ENCODE data around the gene MPPED1.

The MPPED1 gene

DNA sequence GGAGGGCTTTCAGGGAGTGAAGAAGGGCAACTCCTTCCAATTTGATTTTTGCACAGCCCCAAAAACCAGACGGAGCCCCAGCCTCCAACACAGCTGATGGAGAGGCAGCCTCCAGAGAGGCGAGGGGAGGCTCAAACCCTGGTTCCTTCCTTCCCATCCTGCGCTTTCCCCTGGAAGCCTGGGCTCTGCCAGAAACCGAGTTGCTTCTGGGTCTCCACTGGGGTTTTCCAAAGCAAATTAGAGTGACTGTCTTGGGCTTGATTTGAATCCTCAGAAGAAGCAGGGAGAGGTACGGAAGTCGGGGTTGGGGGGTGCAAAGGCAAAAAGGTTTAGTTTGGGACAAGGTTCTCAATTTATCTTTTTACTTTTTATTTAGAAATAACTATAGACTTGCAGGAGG lies 129.2 kb downstream of the MPPED1 start:
- no peak for TF ChIP-seq ZBTB7A (IDR thresholded peaks at IDR 0.05; ENCODE audit: low read depth)

DNA sequence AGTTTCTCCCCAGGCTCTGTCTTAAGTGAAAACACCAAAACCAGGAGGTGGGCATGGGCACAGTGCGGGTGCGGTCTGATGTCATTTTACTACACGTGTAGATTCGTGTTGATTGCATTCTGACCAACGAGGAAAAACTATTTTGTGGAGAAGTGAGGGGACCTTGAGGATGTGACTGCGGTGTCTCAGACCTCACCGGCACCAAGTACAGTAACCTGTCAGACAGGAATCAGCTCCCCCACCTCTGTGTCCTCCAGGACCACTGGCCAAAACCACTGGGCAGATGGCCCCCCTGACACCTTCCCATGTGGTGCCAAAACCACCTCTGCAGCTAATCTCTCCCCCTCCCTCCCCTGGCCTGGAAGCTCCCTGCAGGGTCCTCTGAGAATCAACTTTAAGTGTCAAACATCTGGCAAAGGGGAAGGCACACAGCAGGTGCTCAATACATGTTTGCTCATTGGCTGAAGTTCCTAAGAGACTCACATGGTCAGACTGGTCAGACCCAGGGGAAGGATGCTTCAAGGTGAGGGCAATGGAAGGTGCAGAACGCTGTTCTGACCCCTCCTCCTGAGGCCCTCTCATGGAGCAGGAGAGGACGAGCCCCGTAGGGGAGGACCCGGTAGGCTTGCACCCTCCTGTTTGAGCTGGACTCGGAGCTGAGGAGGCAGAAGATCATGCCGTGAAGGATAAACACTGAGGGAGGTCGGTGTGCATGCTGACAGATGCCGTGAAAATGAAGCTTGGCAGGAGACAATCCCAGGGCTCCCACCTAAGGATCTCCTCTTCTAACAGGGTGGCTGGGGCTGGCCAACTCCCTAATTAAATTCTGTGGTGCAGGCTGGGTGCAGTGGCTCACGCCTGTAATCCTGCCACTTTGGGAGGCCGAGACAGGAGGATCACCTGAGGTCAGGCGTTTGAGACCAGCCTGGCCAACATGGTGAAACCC lies 129.9 kb downstream of the MPPED1 start:
- TF ChIP-seq NFIC (IDR thresholded peaks at IDR 0.05) (no peak), TCF12 (IDR thresholded peaks at IDR 0.05; ENCODE audit: low read depth) (no peak), EP300 (IDR thresholded peaks at IDR 0.05; ENCODE audit: borderline replicate concordance) (no peak)

DNA sequence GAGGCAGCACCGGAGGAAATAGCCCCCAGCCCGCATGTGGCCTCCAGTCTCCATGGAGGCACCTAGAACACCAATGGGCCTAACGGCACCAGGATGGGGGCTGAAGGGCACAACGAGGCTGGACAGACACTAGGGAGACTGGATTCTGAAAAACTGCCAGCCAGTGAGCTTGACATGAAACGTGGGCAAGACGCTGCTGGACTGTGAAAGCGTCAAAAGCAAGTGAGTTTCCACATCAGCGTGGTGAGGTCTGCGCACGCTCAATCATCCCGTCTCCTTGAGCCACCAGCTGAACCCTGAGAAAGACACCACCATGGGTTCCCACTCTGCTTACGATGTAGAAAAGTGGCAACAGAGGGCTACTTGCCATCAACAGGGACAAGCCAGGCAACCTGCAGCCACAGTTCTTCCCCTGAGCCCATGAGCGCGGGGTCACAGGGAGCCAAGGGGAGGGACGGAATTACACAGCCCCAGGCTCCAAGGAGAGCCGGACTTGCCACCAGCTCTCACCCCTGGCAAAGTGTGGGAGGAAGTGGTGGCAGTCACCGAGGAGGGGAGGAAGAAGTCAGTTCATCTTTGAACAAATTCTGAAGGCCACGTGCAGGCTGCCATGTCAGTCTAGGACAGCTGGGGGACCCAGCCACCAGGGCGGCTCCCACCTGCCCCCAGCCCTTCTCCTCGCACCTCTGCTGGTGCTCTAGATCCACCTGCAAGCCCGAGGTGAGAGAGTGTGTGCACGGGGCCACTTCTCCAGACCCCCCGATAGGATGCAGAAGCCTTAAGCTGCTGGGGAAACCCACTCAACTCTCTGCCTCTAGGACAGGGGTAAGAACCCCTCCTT lies 131.1 kb downstream of the MPPED1 start:
- TF ChIP-seq TEAD4 (IDR thresholded peaks at IDR 0.05), result no peak
- no peak for TF ChIP-seq EGR1 (IDR thresholded peaks at IDR 0.05)
- TF ChIP-seq NFIC (IDR thresholded peaks at IDR 0.05), result no peak
- TF ChIP-seq YY1 (IDR thresholded peaks at IDR 0.05; ENCODE audit: low read depth), result no peak
- no peak for TF ChIP-seq TAF1 (IDR thresholded peaks at IDR 0.05; ENCODE audit: low read depth)
- TF ChIP-seq FOXM1 (IDR thresholded peaks at IDR 0.05; ENCODE audit: borderline replicate concordance, low read depth), result no peak
- no peak for TF ChIP-seq EP300 (IDR thresholded peaks at IDR 0.05; ENCODE audit: borderline replicate concordance)
- TF ChIP-seq CEBPB (IDR thresholded peaks at IDR 0.05), result no peak
- TF ChIP-seq CREB1 (IDR thresholded peaks at IDR 0.05; ENCODE audit: low read depth), result no peak
- no peak for TF ChIP-seq TCF12 (IDR thresholded peaks at IDR 0.05; ENCODE audit: low read depth)
- TF ChIP-seq ZBTB7A (IDR thresholded peaks at IDR 0.05; ENCODE audit: low read depth), result no peak
- TF ChIP-seq, protein P1, sequence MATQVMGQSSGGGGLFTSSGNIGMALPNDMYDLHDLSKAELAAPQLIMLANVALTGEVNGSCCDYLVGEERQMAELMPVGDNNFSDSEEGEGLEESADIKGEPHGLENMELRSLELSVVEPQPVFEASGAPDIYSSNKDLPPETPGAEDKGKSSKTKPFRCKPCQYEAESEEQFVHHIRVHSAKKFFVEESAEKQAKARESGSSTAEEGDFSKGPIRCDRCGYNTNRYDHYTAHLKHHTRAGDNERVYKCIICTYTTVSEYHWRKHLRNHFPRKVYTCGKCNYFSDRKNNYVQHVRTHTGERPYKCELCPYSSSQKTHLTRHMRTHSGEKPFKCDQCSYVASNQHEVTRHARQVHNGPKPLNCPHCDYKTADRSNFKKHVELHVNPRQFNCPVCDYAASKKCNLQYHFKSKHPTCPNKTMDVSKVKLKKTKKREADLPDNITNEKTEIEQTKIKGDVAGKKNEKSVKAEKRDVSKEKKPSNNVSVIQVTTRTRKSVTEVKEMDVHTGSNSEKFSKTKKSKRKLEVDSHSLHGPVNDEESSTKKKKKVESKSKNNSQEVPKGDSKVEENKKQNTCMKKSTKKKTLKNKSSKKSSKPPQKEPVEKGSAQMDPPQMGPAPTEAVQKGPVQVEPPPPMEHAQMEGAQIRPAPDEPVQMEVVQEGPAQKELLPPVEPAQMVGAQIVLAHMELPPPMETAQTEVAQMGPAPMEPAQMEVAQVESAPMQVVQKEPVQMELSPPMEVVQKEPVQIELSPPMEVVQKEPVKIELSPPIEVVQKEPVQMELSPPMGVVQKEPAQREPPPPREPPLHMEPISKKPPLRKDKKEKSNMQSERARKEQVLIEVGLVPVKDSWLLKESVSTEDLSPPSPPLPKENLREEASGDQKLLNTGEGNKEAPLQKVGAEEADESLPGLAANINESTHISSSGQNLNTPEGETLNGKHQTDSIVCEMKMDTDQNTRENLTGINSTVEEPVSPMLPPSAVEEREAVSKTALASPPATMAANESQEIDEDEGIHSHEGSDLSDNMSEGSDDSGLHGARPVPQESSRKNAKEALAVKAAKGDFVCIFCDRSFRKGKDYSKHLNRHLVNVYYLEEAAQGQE (IDR thresholded peaks at IDR 0.05; ENCODE audit: low read depth), result no peak
- TF ChIP-seq, protein P2, sequence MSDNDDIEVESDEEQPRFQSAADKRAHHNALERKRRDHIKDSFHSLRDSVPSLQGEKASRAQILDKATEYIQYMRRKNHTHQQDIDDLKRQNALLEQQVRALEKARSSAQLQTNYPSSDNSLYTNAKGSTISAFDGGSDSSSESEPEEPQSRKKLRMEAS (IDR thresholded peaks at IDR 0.05), result no peak
- TF ChIP-seq, protein P3, sequence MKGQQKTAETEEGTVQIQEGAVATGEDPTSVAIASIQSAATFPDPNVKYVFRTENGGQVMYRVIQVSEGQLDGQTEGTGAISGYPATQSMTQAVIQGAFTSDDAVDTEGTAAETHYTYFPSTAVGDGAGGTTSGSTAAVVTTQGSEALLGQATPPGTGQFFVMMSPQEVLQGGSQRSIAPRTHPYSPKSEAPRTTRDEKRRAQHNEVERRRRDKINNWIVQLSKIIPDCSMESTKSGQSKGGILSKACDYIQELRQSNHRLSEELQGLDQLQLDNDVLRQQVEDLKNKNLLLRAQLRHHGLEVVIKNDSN (IDR thresholded peaks at IDR 0.05), result no peak
- no peak for TF ChIP-seq RAD21 (IDR thresholded peaks at IDR 0.05; ENCODE audit: low read depth)

DNA sequence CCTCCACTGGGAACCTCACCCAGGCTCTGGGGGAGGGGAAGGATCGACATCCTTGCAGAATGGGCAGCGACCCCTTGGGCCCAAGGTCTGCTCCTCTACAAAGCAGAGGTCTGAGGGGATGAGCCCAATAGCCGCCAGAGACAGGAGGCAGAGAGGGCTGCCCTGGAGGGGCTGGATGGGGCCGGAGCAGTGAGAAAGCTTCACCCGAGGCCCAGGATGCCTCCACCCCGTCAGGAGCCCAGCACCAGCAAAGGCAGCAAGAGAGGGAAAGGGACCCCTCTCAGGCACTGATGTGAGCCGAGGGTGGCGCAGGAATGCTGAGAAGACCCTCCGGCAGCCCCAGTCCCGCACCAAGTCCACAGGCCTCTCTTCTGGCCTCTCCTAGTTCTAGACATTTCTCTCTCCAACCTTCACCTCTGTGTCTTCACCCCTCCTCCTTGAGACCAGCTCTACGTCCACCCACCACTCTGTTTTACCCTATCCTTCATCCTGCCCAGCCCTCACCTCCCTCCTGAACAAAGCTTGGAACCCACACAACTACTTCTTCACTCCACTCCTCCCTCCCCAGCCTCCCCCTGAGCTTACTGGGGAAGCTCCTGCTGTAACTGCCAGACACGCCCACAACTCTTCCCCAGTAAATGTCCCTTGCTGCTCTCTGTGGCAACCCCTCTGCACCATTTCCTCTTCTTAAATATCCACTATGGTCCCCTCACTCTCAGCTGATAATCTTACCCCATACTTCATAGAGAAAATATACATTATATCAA lies 131.9 kb downstream of the MPPED1 start:
- no peak for TF ChIP-seq ZBTB7A (IDR thresholded peaks at IDR 0.05; ENCODE audit: low read depth)
- TF ChIP-seq TCF12 (IDR thresholded peaks at IDR 0.05; ENCODE audit: low read depth), result no peak

DNA sequence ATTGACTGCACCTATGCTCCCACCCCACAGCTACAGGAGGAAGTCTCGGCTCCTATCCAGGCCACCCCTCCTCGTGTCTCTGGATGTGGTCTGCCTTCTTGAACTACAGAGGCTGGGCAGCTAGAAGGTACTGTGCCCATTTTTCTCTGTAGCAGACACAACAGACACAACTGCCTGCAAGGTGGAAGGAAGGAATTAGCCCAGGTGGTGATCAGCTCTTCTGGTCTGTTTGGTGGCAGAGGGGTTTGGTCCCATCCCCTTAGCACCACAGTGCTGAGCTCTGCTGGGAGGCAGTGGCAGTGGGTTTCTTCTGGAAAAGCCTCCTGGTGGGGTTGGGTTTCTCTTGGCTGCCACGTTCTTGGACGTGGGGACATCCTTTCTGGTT lies 132.5 kb downstream of the MPPED1 start:
- TF ChIP-seq, protein P3 (IDR thresholded peaks at IDR 0.05), result no peak
- no peak for TF ChIP-seq TAF1 (IDR thresholded peaks at IDR 0.05; ENCODE audit: low read depth)
- no peak for TF ChIP-seq ZBTB7A (IDR thresholded peaks at IDR 0.05; ENCODE audit: low read depth)
- TF ChIP-seq YY1 (IDR thresholded peaks at IDR 0.05; ENCODE audit: low read depth), result no peak
- TF ChIP-seq CEBPB (IDR thresholded peaks at IDR 0.05), result no peak

DNA sequence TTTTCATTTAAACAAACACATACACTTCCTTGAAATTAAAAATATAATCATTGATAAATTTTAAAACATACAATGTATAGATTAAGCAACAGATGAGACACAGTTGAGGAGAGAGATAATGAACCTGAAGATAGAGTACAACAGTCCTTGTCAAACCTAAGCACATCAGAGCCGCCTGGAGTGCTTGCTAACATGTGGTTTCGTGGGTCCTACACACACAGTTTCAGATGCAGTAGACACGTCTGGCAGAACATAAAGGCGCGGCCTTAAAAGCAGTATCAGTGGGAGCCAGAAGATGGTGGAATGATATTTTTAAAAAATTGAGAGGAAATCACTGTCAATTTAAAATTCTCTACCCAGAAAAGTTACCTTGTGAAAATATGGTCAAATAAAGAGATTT lies 134.4 kb downstream of the MPPED1 start:
- TF ChIP-seq YY1 (IDR thresholded peaks at IDR 0.05; ENCODE audit: low read depth) (no peak), TAF1 (IDR thresholded peaks at IDR 0.05; ENCODE audit: low read depth) (no peak), EP300 (IDR thresholded peaks at IDR 0.05; ENCODE audit: borderline replicate concordance) (no peak), FOXM1 (IDR thresholded peaks at IDR 0.05; ENCODE audit: borderline replicate concordance, low read depth) (no peak), RAD21 (IDR thresholded peaks at IDR 0.05; ENCODE audit: low read depth) (no peak), TEAD4 (IDR thresholded peaks at IDR 0.05) (no peak), NFIC (IDR thresholded peaks at IDR 0.05) (no peak), TCF12 (IDR thresholded peaks at IDR 0.05; ENCODE audit: low read depth) (no peak), CEBPB (IDR thresholded peaks at IDR 0.05) (no peak), EGR1 (IDR thresholded peaks at IDR 0.05) (no peak), CREB1 (IDR thresholded peaks at IDR 0.05; ENCODE audit: low read depth) (no peak), ZBTB7A (IDR thresholded peaks at IDR 0.05; ENCODE audit: low read depth) (no peak)
- TF ChIP-seq, protein P2 (IDR thresholded peaks at IDR 0.05), result no peak
- TF ChIP-seq, protein P1 (IDR thresholded peaks at IDR 0.05; ENCODE audit: low read depth), result no peak
- TF ChIP-seq, protein P3 (IDR thresholded peaks at IDR 0.05), result no peak
